GF-D8 (cell line): ENCODE results near the gene PDCD11.

Experiments
- DNase-seq: peaks from one replicate; lab custom pipeline; 2025; lab: John Stamatoyannopoulos, UW

Gene PDCD11

DNA sequence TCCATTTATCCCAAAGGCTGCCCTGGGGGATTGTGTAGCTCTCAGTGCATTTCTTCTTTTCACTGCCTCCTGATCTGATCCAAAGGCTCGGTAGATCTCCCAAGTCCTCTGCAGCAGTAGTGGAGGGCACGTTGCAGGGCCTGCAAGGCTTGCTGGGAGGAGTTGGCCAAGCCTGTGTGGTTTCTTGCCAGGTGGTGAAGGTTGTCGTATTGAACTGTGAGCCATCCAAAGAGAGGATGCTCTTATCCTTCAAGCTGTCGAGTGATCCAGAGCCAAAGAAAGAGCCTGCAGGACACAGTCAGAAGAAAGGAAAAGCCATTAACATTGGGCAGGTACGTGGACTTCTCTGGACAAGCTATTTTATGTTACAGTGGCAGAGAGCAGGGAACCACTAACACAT is 21.2 kb downstream of the PDCD11 start:
- no peak for DNase-seq

DNA sequence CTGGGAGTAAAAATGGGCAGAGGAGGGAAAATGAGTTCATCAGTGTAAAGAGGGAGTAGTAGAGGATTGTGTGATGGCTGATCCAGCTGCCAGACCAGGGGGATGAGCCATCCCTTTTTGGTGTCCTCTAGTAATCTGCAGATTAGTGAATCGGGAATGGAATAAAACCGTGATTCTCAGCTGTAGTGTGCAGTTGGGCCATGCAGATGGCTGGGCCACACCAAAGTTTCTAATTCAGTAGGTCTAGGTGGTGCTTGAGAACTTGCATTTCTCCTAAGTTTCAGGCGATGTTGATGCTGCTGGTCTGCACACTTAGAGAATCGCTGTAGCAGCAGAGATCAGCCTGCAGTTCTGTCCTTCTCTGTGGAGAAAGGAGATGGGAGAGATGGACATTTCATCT is 22.7 kb downstream of the PDCD11 start:
- DNase-seq, result no peak

DNA sequence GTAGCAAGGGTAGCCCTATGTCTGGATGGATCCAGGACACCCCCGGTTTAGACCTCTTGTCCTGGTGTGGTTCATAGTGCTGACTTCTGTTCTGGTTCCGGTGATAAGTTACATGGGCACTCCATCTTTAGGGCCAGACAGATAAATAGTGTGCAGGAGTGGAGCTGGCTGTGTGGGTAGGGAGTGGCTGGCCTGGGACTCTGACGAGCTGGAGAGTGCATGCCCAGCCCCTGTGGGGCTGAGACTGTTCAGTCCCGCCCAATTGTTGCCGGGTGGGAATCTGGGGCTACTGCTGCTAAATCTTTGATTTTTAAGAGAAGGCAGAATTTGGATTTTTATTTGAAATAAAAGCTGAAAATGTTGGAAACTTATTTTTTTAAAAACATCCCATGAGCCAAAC is 27.3 kb downstream of the PDCD11 start:
- DNase-seq, result no peak

DNA sequence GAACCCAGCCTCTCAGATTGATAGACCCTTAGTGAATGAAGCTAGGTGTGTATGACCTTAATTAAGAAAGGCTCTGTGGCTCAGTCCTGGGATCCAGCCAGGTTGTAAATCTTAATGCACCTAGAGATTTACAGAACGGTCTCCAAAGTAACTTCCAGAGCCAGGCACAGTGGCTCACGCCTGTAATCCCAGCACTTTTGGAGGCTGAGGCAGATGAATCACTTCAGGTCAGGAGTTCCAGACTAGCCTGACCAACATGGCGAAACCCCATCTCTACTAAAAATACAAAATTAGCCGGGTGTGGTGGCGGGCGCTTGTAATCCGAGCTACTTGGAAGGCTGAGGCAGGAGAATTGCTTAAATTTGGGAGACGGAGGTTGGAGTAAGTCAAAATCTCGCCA is 31.4 kb downstream of the PDCD11 start:
- DNase-seq, result no peak

DNA sequence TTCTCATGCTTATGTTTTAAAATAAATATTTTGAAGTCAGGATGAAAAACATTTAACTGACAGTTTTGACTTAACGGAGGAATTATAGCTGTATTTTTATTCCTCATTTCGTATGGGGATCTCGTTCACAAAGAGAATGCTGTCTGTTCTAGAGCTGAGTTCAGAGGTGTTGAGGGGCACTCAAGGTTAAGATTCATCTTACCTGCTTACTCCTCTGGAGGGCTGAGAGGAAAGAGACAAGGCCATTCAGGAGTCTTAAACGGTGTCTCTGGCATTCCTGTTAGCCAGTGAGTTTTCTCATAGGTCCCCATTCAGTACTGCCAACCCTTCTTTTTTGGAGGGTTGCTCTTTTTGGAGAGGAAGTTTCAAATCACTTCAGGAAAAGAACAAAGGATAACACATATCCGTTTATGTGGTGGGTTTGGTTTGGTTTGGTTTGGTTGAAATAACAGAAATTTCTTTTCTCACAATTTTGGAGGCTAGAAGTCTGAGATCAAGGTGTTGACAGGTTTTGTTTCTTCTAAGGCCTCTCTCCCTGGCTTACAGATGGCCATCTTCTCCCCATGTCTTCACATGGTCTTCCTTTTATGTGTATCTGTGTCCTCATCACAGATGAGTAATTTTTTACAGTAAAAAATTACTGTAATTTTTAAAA is 32.7 kb downstream of the PDCD11 start:
- DNase-seq, result no peak

DNA sequence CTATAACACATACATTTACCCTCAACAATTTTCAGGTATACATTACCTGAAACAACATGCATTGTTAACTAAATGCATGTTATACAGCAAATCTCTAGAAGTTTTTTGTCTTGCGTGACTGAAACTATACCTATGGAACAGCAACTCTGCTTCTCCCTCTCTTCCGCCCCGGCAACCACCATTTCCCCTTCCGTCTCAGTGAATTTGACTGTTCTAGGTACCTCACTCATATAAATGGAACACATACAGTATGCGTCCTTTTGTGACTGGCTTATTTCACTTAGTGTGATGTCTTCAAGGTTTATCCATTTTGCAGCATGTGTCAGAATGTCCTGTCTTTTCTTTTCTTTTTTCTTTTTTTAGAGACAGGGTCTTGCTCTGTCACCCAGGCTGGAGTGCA is 33.2 kb downstream of the PDCD11 start:
- no peak for DNase-seq

DNA sequence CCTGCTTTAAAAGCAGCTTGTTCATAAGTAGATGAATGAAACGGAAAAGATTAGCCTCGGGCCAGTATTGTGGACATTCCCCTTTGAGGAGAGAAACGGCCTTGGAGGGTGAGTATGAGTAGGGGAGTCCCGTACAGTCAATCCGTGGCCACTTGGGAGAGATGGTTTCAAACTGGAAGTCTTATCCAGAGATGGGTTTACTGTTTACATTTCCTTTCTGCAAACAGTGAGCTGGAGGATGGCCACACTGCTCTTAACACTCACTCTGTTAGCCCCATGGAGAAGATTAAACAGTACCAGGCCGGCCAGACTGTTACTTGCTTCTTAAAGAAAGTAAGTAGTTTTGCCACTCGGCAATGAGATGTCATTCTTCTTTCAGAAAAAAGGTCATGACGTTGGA is 35.5 kb downstream of the PDCD11 start:
- DNase-seq, result no peak

DNA sequence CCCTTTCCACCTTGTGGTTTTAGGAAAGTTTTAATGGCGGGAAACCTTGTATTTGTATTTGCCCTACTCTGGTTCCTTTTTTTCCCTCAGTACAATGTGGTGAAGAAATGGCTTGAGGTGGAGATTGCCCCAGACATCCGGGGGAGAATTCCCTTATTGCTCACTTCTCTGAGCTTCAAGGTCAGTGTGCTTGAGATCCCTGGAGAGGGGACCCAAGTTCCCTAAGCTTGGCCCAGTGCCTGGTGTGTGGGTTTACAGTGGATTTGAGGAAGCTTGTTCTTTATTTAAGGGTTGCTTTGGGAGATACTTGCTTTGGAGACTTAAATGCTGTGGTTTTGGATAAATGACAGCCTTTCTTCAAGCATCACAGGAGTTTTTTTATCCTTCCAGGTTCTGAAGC is 37.4 kb downstream of the PDCD11 start:
- DNase-seq, result peak; percentile 67

DNA sequence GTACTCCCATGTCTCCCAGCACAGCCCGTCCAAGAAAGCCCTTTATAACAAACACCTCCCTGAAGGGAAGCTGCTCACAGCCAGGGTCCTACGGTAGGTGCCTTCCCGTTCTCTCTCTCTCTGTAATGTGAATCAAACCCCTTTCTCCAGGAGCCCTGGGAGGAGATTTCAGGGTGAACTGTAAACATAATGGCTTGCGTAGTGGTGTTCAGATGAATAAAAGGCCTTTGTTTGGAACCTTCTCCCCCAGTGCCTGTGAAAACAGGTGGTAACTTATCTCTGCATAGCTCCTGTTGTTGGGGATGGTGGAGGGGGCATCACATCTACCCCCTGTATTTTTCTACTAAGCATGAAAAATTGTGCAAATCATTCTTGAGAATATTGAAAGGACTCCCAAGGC is 43.4 kb downstream of the PDCD11 start:
- no peak for DNase-seq

DNA sequence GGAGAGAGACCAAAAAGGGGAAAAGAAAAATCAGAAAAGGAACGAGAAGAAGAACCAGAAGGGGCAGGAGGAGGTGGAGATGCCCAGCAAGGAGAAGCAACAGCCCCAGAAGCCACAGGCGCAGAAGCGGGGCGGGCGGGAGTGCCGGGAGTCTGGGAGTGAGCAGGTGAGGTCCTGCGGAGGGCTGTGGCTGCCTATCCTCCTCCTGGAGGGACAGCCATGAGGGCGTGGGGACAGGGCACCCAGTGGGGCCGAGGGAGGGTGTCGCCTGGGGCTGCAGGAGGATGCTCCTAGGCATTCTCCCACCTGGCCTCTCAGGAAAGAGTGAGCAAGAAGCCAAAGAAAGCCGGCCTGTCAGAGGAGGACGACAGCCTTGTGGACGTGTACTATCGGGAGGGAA is 44.0 kb downstream of the PDCD11 start:
- DNase-seq, result no peak

DNA sequence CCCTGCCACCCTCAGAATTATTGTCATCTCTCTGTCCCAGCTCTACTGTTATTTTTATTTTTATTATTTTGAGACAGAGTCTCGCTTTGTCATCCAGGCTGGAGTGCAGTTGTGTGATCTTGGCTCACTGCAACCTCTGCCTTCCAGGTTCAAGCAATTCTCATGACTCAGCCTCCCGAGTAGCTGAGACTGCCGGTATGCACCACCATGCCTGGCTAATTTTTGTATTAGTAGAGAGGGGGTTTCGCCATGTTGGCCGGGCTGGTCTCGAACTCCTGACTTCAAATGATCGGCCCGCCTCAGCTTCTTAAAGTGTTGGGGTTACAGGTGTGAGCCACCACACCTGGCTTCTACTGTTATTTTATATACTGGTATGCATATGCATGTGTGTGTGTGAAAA is 44.8 kb downstream of the PDCD11 start:
- no peak for DNase-seq

DNA sequence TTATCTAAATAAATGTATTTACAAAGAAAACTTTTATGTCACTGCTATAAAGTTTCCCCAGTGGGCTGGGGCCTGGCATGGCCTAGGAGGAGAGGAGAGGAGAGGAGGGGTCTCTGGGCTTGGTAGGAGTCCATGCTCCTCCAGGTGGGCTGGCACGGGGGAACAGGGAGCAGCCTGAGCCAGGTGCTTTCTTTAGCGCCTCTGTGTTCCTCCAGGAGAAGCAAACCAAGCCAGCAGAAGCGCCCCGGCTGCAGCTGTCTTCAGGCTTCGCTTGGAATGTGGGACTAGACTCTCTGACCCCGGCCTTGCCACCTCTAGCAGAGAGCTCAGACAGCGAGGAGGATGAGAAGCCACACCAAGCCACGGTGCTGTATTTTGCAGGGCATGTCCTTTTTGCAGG is 45.2 kb downstream of the PDCD11 start:
- no peak for DNase-seq

DNA sequence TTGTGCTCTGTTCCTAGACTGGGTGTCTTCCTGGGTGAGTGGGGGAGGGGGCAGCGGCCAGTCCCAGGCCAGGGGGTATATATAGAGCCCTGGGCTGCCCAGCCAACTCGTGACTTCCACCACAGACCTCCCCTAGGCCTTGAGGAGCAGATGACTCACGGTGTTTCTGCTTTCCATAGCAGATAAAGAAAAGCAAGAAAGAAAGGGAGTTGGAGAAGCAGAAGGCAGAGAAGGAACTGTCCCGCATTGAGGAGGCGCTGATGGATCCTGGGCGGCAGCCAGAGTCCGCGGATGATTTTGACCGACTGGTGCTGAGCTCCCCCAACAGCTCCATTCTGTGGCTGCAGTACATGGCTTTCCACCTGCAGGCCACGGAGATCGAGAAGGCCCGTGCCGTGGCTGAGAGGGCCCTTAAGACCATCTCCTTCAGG is 45.6 kb downstream of the PDCD11 start:
- no peak for DNase-seq

DNA sequence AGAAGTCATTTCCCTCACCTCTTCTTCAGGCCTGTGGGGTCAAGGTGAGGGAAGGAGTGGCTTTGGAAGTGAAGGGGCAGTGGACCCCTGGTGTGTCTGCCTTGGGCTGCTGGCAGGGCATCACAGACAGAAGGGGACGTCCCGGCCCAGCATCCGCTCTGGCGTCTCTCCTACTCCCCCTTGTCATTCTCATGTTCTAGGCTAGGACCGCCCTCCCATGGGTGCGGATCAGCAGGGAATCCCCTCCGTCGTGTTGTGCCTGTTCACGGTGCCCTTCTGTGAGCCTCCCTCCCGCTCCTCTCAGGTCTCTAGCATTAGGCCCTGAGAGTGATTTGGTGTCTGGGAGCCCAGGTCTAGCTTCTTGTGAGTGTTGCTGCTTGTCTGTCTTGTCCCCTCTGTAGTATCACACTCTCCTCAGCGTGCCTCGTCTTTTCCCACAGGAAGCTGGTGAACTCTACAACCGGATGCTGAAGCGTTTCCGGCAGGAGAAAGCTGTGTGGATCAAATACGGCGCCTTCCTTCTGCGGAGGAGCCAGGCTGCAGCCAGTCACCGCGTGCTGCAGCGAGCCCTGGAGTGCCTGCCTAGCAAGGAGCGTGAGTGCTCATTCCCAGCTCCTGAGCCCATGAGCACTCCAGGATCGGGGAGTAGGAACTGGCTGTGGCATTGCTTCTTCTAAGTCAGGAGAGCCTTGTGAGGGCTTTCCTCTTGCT is 47.2 kb downstream of the PDCD11 start:
- no peak for DNase-seq

DNA sequence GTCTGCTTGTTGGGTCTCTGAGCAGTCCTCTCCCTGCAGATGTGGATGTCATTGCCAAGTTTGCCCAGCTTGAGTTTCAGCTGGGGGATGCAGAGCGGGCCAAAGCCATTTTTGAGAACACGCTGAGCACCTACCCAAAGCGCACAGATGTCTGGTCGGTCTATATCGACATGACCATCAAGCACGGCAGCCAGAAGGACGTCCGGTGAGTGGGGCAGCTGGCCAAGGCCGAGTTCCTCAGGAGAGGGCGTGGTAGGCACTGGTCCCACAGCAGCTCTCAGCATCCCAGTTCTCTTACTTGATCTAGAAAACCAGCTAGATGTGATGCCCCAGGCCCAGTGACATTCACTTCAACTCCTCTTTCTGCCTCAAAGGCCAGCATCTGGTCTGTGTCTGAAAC is 48.1 kb downstream of the PDCD11 start:
- DNase-seq, result no peak

DNA sequence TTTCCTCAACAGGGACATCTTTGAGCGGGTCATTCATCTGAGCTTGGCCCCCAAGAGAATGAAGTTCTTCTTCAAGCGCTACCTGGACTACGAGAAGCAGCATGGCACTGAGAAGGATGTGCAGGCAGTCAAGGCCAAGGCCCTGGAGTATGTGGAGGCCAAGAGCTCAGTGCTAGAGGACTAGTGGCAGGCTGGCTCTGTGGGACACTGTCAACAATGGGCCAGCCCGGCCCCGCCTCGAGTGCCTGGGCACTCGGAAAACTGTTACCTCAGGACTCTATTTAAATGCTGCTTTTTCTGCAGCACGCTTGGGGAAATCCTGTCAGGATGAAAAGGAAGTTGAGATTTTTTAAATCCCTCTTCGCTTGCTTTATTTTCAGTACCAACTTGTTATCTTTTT is 48.9 kb downstream of the PDCD11 start:
- no peak for DNase-seq

DNA sequence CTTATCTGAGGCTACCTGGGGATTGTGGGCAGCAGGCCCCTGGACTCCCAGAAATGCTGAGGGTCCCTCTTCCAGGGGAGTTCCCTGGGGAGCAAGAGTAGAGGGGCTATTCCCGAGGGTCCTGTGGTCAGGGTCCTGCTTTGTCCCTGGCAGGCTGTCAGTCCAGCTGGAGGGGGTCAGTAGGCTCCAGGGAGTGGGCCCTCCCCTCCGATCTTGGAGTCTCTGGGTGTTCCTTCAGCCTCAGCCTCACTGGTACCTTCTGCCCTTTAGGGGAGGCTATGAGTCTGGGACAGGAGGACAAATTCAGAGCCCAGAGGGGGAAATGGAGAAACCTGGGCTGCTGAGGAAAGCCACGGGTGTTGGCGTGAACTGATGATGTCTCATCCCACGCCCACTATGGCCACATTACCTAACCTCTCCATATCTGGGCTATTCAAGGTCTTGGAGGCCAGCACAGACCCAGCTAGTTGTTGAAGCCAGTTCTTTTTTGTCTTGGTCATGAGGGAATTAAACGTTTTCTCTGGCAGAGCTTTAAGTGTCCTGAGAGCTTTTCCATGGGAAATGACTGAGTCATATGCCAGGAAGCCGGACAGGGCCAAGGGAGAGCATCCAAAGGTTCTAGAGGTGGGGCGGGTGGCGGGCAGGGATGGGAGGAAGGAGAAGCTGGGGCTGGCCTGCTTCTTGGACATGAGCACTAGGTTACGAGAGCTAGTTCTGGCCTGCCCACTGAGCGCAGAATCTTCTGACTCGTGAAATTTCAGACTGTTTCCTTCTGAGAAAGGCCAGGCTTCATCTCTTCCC is 49.5 kb downstream of the PDCD11 start:
- DNase-seq, result no peak

DNA sequence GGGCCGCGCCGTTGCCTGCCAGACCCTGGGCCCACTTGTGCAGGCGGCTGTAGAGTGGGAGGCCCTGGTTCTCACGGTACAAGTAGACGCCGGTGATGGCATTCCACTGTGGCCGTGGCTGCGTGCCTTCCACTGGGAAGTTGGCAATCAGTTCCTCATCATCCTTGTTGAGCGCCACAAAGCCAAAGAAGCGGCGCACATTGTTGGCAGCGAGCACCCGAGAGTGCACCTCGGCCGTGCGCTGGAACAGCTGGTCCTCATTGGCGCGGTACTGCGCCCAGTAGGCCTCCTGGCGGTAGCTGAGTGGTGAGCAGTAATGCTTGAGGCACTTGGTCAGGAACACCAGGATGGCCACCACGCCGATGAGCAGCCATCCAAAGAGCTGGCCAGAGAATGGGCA is 50.8 kb downstream of the PDCD11 start:
- no peak for DNase-seq

DNA sequence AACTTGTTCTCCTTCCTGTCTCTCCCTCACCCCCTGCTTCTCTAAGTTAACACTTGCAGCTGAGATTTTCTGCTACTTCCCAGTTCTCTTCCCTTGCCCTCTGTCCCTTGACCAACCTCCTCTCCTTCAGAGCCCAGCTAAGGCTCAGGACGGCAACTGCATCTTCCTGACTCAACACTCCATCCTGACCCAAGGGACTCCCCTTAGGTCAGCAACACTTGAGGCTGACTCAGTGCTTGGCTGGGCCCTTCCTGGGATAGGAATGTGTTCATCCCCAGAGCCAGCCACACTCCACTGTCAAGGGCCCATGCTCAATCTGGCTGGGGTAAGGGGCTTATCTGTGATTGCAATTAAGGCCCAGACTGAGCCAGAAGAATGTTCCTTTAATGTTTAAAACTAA is 52.3 kb downstream of the PDCD11 start:
- no peak for DNase-seq

DNA sequence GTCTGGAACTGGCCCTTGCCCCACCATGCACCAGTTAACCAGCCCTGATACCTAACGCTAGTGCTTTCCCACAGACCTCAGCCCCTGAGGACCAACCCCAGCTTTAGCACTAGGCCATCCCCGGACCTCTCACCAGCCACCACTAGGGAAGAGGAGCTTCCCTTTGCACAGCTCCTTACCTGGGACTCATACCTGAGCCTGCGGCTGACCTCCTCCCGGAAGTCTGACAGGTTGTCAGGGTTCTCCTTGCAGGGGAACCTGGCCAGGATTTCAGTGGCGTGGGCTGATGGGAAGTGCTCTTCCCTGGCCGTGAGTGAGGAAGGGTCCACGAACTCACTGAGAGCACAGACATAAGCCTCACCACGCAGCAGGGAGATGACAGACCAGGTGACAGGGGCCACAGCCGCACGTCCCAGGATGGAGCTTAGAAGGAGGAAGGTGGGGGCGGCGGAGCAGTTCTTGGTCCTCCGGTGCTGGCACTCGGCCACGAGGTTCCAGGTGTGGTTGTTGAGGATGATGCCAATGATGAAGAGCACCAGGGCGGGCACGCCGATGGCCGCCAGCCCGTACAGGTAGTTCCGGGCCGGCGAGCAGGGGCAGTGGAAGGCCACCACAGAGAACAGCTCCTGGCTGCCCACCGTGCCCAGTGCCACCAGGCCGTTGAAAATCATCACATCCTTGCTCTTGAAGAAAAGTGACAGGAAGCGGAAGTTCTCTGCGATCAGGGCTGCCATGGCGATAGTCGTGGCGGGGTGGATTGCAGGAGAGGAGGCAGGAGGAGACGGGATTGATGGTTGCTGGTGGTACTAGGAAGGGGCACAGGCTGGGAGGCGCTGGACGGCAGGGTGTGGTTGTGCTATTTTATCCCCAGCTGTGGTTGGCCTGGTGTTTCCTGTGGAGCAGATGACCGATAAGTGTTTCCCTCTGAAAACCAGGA is 53.0 kb downstream of the PDCD11 start:
- DNase-seq, result no peak

DNA sequence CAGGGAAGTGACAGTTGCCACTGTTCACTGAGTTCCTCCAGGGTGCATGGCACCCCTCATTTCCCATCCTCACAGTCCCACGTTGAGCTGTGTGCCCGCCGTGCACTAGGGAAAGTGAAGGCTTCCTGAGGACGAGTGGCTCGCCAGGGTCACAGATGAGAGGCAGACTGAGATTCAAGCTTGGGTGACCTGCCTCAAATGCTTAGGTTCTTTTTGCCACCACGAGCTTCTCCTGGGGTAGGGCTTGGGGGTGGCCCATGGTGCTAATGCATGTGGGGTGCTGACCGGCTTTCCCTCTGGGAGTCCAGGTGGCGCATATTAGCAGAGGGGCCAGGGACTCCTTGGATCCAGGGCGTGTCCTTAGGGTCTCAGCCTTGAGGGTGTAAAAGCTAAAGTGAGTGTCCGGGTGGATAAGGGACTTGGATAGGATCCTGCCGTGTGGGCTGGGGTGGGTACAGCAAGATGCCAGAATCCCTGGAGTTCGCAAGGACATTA is 53.8 kb downstream of the PDCD11 start:
- DNase-seq, result no peak
